HL-60 (cell line): ENCODE measurements around the gene CCL17.

Source experiments
- POLR2AphosphoS5 ChIP-seq: IDR thresholded peaks from 2 replicates; pipeline ENCODE4 v1.6.1; 2012; ENCODE audit warnings: low read depth
- TF ChIP-seq, protein P1 (sequence below): IDR thresholded peaks from one replicate; pipeline ENCODE4 v1.5.1; 2011; ENCODE audit warnings: low read length, control low read depth, inconsistent platforms; ENCODE audit not compliant: insufficient read depth

DNA sequence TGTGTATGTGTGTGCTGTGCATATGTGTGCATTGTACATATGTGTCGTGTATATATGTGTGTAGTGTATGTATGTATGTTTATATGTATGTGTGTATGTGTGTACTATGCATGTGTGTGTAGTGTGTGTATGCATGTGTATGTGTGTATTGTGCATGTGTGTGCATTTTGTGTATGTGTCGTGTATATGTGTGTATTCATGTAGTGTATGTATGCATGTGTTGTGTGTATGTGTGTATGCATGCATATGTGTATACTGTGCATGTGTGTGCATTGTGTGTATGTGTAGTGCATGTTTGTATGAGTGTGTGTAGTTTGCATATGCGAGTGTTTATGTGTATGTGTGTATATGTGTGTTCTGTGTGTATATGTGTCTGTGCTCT is 15.5 kb upstream of the CCL17 start:
- TF ChIP-seq, protein P1, sequence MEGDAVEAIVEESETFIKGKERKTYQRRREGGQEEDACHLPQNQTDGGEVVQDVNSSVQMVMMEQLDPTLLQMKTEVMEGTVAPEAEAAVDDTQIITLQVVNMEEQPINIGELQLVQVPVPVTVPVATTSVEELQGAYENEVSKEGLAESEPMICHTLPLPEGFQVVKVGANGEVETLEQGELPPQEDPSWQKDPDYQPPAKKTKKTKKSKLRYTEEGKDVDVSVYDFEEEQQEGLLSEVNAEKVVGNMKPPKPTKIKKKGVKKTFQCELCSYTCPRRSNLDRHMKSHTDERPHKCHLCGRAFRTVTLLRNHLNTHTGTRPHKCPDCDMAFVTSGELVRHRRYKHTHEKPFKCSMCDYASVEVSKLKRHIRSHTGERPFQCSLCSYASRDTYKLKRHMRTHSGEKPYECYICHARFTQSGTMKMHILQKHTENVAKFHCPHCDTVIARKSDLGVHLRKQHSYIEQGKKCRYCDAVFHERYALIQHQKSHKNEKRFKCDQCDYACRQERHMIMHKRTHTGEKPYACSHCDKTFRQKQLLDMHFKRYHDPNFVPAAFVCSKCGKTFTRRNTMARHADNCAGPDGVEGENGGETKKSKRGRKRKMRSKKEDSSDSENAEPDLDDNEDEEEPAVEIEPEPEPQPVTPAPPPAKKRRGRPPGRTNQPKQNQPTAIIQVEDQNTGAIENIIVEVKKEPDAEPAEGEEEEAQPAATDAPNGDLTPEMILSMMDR: no peak
- no peak for TF ChIP-seq POLR2AphosphoS5
